NCI-H345 treated with DMSO at 0.1 percent for 48 hours (cell line): ENCODE measurements around the gene OR10G3.
"Not testable (repeated sequence)": the region's sequence is repeated elsewhere in the genome, so short reads cannot be mapped to it uniquely, and the experiment has no call there.

Experiments
- DNase-seq: peaks from one replicate; lab custom pipeline; 2025; ENCODE audit not compliant: unreplicated experiment; lab: John Stamatoyannopoulos, UW

OR10G3 gene

GRCh38 chr14:21579976-21580375, at the start of gene OR10G3:
OR10G3 (minus strand) TSS chr14:21580076; CDS start chr14:21570744, 9,332 bp downstream.
- no peak for DNase-seq

DNA sequence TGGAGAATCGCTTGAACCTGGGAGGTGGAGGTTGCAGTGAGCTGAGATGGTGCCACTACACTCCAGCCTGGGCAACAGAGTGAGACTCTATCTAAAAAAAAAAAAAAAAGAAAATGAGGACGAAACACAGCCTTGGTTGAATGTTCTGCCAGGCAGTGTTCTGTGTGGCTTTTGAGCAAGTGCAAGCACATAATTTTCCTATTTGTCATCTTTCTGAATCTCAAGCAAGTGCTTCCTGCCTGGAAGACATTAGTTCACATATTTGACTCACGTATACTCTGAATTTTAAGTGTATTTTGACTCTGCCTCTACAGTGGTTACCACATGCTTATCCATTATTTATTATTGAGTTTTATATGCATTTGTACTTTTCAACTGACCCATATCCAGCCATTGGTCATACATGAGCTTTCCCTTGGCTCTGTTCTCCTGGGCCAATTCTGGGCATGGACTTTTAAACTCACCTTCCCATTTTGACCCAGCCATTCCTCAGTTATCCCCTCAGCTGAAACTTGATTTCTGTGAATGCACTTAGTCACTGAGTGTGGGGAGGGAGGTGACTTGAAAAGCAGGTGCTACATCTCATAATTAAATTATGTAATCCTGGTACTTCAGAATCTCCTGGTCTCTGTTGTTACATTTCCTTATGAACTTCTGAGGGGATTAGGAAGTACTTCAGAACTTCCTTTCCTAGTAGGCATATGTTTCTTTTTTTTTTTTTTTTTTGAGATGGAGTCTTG, 46.8 kb upstream of the OR10G3 start:
- DNase-seq, result no peak

DNA sequence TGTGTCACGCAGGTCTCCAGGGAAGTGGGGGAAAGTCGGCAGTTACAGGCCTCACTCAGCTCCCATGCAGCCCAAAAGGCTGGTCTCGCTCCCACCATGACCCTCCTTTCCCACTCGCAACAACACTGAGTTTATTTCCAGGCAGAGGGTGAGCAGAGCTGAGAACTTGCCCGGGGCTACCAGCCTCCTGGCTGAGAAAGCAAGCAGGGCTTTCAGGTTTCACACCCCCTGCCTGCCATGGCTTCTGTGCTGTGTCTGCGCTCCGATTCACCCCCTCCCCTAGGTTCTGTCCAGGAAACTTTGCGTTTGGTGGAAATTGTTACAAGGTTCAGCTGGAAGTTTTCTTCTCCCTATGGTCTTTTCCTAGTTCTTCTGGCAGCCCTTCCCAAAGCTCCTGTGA, 37.7 kb upstream of the OR10G3 start:
- DNase-seq, result no peak

GRCh38 chr14:21614240-21614639, 34.4 kb upstream of the OR10G3 start:
- DNase-seq, result no peak

DNA sequence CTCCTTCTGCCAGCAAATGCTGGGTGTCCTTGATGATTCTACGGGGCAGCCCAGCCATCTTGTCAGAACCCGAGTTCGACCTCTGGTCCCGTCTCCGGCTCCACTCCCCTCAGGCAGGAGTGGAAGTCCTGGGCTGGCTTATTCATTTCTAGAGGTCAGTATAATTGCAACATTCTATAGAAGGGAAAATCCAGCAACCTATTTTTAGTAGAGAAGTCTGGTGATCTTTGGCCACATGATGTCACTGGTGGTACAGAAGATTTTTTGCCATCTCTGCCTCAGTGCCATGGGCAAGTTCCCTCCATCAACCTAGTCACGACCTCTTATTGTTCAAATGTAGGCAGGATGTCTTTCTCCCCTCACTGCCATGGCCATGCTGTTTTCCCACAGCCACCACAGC, 32.4 kb upstream of the OR10G3 start:
- no peak for DNase-seq

- not testable (repeated sequence) for DNase-seq
Measured at GRCh38 chr14:21602181-21602580, 22.3 kb upstream of the OR10G3 start.

DNA sequence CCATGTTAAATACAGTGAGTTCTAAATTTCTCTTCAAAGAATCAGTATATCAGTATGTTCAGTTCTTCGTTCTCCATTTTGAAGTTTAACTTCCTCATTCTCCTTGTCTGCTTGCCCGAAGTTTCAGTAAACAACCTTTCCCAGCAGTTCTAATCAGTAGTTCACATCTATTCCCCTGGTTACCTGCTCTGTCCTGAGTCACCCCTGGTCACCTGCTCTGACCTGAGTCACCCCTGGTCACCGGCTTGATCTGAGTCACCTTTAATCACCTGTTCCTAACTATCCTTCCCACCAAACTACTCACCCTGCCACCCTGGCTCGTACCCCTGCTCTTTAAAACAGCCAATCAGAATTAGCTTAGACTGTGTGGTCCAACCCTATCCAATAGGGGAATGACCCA, 9.4 kb upstream of the OR10G3 start:
- DNase-seq, result no peak

GRCh38 chr14:21575661-21576060, 4.2 kb downstream of the OR10G3 start:
- DNase-seq, result no peak

- no peak for DNase-seq
Measured at GRCh38 chr14:21572604-21573003, 7.3 kb downstream of the OR10G3 start.

DNA sequence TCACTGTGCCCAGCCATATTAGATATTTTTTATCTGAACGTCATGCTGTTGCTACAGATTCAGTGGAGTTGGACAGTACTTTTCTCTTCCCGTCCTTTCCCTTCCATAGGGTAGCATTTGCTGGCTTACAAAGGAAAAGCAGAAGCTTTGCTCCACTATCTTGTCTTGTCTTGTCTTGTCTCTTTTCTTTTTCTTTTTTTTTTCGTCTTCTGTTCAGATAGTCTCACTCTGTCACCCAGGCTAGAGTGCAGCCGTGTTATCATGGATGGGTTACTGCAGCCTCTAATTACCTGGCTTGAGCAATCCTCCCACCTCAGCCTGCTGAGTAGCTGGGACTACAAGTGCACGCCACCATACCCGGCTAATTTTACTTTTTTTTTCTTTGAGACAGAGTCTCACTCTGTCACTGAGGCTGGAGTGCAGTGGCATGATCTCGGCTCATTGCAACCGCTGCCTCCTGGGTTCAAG, 21.1 kb downstream of the OR10G3 start:
- no peak for DNase-seq

DNA sequence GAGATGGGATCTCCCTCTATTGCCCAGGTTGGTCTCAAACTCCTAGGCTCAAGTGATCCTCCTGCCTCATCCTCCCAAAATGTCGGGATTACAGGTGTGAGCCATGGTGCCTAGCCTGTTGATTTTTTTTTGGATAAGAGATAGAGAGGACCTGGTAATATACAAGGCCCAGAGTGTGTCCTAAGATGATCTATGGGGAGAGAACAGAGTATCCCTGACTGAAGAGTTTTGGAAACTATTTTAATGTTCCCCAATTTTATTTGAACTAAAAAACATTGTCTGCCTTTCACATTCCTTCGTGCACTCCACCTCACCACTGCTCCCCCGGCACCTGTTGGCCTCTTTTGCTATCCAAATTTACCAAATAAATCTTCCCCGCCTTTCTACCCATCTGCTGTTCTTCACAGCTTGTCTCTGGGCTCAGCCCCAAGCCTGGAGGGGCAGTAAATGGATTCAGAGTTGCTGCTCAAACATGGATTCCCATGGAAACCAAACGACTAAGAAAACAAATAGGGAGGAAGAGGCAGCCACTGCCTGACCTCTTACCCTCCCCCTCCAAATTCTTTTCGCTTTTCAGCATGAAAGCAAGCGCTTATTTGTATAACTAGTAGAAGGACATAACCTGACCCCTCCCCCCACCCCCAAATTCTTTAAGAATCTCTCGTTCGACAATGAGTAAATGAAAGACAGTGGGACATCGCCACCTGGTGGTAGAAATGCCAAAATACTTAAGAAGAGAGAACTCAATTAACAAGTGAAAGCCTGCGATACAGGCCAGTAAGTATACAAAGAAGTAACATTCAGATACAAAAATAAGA, 22.6 kb downstream of the OR10G3 start:
- DNase-seq, result peak; percentile 79

DNA sequence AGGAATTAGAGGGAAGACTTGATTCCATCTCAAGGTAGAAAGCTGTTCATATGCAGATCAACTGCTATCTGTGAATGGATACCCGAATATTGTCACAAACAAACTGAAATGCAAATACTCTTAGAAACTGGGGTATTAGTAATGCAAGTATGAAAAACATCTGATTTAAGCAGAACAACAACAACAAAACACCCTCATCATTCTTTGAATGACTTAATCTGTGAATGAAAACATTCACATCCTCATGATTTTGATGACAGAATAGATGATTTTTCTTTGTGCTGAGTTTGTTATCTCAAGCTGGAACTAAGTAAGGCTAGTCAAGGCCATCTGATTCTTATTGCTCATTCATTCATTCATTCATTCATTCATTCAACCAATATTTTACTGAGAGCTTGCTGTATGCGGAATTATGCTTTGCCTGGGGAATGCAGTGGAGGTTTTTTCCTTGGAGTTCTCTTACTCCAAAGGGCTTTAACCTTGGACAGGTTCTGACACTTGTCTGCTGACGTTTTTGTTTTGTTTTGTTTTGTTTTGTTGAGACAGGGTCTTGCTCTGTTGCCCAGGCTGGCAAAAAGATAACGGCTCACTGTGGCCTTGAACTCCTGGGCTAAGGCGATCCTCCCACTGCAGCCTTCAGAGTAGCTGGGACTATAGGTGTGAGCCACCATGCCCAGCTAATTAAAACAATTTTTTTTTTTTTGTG, 23.3 kb downstream of the OR10G3 start:
- no peak for DNase-seq

- DNase-seq, result no peak
Measured at GRCh38 chr14:21553266-21553665, 26.6 kb downstream of the OR10G3 start.

DNA sequence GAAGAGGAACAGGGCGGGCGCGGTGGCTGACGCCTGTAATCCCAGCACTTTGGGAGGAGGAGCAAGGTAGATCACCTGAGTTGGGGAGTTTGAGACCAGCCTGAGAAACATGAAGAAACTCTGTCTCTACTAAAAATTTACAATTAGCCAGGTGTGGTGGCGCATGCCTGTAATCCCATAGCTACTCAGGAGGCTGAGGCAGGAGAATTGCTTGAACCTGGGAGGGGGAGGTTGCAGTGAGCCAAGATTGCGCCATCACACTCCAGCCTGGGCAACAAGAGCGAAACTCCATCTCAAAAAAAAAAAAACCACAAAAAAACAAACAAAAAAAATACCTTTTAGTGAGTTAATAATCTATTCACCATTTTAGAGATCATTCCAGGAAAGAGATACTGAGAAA, 35.3 kb downstream of the OR10G3 start:
- DNase-seq, result not testable (repeated sequence)

- no peak for DNase-seq
Measured at GRCh38 chr14:21543963-21544362, 35.9 kb downstream of the OR10G3 start.

GRCh38 chr14:21543521-21543960, 36.3 kb downstream of the OR10G3 start:
- no peak for DNase-seq

DNA sequence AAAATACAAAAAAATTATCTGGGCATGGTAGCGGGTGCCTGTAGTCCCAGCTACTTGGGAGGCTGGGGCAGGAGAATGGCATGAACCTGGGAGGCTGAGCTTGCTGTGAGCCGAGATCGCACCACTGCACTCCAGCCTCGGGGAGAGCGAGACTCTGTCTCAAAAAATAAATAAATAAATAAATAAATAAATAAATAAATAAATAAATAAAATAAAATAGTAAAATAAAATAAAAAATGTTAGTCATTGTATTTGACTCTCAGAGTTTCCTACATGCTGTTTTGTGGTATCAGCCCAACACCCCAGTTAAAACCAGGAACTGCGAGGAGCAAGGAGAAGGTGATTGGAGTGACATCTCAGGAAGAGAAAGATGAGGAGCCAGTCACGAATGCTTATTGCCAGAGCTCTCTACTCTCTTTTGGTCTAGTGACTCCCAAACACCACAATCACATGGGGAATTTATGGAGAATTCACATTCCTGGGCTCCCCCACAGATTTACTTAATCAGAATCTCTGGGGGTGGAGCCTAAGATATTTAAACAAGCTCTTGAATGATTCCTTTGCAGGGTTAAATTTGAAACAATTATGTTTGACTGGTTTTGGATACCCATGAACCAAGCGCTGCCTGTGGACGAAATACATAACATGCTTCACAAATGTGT, 38.3 kb downstream of the OR10G3 start:
- no peak for DNase-seq

- no peak for DNase-seq
Measured at GRCh38 chr14:21539189-21539940, 40.5 kb downstream of the OR10G3 start.

DNA sequence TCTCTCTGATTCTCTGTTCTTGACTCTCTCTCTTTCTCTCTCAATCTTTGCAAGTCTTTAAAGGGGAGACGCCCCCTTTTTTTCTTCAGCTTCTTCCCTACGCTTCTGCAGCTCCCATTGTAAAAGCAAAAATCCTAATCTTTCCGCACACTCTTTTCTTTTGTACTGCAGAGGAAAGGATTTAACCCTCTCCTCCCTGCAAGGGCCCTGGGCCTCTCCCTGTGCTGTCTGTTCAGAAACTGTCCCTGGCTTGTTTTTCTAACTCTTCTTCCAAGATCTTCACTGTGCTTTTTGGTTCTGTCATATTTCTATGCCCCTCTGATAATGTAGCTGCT, 42.8 kb downstream of the OR10G3 start:
- DNase-seq, result no peak

GRCh38 chr14:21536418-21537089, 43.3 kb downstream of the OR10G3 start:
- DNase-seq, result no peak
